DMS79 (cell line): ENCODE data around the gene DERA.
"Not testable (repeated sequence)": the region's sequence is repeated elsewhere in the genome, so short reads cannot be mapped to it uniquely, and the experiment has no call there.

Source experiments
- DNase-seq: peaks from one replicate; lab custom pipeline; 2025; lab: John Stamatoyannopoulos, UW

The DERA gene

GRCh38 chr12:15910864-15911721 lies at the start of gene DERA:
DERA (plus strand) TSS chr12:15911332; CDS start chr12:15911384, 52 bp downstream.
- peak; percentile 55 for DNase-seq

DNA sequence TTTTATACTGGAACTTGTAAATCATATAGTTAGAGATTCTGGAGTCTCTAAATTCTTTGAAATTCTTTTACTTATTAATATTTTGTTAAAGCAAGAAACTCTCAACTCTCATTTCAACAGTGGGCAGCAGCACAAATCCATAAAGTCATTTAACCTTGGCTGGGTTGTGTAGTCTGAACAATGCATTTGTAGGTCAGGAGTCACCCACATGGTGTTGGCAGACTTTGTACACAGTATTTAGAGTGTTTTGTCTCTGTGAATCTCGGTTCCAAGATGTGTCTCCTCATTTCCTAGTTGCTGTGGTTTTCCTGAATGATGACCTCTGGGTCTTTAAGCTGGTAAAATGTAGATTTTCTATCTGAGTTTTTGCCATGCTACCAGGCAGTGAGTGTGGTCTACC lies 49.7 kb upstream of the DERA start:
- no peak for DNase-seq

DNA sequence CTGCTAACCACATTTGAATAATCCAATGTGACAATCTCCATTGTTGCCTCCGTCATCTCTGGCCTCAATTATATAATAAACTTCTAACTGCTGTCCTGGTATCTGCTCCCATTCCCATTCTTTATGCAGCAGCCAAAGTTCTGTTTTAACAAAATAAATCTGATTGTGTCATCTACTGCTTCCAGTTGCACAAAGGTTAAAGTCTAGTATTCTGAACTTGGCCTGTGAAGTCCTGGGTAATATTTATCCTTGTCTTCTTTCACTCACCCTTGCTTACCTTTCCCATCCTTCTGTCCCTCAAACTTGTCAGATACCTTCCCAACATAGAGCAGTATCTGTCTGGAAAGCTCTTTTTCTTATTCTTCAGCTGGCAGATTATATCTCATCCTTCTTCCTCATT lies 48.3 kb upstream of the DERA start:
- no peak for DNase-seq

DNA sequence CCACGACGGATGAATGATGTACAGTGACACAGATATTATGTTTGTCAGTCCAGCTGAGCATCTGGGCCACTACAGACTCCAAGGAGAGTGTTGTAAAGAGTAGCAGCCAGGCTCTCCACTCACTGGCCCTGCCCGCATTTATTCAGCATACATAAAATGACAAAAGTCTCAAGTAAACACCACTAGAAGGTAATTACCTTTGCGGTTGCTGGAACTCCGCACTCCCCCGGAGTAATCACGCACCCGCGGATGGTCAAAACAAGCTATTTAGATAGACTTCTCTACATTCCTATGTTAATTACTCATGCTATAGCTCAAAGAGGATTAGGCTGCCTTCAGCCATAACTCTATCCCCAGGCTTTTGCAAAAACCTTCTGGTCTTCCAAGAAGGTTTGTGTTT lies 47.8 kb upstream of the DERA start:
- DNase-seq, result no peak

DNA sequence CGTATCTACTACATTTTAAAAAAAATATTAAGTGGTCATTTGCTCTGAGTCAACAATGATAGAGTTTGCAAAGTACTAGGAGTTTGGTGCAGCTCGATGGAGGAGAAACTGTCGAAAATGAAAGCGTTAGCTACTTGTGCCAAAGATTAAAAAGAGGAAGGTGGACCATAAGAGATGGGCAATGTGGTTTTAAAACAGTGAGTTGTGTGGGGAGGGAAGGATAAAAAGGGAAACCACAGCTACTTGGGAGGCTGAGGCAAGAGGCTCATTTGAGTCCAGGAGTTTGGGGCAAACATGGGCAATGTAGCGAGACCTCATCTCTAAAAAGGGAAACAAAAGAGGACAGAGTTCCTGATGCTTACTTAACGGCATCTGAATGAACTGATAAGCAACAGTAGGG lies 47.1 kb upstream of the DERA start:
- DNase-seq, result no peak

GRCh38 chr12:15868186-15868585 lies 42.9 kb upstream of the DERA start:
- DNase-seq, result no peak

DNA sequence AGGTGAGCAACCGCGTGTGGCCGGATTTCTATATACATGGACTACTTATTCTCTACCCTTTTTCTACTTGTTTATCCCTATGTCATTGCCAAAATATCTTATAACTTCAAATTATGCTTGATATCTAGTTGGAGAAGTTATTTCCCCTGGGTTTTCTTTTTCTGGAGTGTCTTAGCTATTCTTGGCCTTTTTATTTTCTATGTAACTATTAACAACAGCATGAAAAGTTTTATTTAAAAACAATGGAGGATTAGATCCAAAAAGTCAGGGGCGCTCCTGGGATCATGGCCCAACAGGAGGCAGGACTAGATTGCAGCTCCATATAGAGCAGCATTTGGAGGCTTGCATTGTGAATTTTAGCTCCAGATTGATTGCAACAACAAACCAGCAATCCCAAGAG lies 37.6 kb upstream of the DERA start:
- DNase-seq, result no peak

GRCh38 chr12:15874556-15875145 lies 36.5 kb upstream of the DERA start:
- not testable (repeated sequence) for DNase-seq

DNA sequence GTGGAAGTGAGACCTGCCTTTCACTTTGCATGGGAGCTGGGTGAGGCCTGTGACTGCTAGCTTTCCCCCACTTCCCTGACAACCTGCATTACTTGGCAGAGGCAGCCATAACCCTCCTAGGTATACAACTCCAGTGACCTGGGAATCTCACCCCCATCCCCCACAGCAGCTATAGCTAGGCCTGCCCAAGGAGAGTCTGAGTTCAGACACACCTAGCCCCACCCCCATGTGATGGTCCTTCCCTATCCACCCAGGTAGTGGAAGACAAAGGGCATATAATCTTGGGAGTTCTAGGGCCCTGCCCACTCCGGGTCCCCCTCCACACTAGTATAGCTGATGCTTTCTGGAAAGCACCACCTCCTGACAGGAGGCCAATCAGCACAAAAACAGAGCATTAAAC lies 35.3 kb upstream of the DERA start:
- no peak for DNase-seq

DNA sequence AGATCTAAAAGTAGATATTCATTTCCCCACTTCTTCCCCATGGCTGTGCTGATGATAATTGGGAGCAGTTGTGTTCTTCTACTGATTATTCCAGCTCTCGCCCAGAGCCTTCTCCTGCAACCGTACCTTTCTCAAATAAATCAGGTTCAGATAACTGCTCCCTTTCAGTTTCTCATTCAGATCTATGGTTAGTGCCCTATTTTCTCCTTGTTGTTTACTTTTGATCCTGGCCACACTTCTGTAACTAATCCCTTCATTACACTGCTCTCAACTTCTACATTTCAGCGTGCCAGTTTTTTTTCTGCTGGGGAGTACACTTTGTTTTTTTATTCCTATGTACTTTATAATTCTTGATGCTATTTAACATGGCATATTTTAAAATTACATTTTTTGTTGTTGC lies 31.7 kb upstream of the DERA start:
- no peak for DNase-seq

DNA sequence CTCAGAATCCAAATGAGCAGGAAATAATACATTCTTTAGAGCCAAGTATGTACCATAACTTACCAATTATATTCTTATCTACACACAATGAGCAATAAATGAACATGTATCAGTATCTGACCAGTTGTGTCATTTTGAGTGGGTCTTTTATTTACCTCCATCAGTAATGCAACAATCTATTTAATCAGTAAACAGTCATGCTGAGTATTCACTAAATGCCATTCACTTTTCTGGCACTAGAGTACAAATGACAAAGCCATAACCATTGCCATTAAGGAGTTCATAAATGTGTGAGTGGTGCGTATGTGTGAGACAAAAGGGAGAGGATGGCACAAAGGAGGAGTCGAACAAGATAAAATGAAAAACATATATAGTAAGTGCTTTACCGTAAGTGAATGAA lies 30.4 kb upstream of the DERA start:
- peak; percentile 26 for DNase-seq

DNA sequence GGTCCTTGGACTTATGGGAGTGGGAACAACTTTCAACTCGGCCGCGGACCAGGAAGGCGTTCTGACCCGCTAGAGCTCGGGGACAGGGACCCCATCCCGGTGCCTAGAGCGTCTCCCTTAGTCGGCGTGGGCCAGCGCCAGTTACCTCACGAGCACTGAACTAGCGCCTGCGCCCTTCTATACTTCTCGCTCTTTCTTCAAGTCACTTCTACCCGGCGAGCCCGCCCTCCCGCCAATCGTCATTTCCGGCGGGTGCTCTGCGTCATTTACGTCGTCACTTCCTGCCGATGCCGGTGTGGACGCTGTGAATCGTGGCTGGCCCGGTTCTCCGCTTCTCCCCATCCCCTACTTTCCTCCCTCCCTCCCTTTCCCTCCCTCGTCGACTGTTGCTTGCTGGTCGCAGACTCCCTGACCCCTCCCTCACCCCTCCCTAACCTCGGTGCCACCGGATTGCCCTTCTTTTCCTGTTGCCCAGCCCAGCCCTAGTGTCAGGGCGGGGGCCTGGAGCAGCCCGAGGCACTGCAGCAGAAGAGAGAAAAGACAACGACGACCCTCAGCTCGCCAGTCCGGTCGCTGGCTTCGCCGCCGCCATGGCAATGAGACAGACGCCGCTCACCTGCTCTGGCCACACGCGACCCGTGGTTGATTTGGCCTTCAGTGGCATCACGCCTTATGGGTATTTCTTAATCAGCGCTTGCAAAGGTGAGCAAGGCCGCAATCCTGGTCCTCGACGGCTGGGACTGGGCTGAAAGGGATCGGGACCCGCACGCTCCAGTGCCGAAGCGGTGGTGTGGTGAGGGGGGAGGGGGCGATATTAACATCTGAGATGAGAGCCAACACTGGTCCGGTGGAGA lies 28.8 kb upstream of the DERA start, which contains the start of gene STRAP:
TSS of gene STRAP (plus strand) at position 270 of the 854 bp plus-strand sequence. CDS start at position 591, 321 bp downstream.
- DNase-seq, result peak; percentile 93

DNA sequence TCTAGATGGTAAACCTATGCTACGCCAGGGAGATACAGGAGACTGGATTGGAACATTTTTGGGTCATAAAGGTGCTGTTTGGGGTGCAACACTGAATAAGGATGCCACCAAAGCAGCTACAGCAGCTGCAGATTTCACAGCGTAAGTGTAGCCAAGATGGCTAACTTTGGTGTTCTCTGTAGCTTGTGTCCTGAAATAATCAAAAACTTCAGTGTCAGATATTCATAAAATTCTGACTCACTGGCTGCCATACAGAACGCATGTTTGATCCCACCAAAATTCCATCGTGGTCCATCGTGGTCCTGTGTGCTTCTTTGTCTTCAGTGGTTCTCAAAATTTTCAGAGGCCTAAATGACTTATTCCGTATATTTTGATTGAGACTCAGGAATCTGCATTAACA lies 27.6 kb upstream of the DERA start:
- DNase-seq, result no peak

DNA sequence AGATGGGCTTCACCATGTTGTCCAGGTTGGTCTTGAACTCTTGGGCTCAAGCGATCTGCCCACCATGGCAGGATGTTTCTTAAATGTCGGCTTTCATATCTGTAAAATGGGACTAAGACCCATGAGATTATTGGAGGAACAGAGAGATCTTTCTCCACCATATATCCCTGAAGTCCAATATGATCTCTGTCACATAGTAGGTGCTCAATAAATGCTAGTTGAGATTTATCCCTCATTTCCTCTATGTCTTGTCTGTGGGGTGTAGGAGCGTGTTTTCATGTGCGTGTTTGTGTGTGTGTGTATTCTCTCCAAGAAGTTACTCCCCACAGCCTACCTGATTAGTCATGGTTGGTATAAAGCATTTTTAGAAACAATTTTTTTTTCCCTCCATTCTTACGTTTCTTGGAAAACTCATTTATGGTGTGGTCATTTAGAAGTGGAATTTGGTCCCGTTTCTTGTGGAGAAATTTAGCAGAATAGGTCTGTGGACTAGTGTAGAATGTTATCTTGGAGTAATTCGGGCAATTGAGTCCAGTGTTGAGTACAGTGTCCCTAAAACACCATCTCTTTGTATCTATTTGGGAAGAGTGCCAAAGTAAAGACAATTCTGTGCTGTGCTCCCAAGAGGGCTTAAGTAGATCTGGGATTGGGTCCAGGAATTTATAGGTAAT lies 24.6 kb upstream of the DERA start:
- DNase-seq, result no peak

DNA sequence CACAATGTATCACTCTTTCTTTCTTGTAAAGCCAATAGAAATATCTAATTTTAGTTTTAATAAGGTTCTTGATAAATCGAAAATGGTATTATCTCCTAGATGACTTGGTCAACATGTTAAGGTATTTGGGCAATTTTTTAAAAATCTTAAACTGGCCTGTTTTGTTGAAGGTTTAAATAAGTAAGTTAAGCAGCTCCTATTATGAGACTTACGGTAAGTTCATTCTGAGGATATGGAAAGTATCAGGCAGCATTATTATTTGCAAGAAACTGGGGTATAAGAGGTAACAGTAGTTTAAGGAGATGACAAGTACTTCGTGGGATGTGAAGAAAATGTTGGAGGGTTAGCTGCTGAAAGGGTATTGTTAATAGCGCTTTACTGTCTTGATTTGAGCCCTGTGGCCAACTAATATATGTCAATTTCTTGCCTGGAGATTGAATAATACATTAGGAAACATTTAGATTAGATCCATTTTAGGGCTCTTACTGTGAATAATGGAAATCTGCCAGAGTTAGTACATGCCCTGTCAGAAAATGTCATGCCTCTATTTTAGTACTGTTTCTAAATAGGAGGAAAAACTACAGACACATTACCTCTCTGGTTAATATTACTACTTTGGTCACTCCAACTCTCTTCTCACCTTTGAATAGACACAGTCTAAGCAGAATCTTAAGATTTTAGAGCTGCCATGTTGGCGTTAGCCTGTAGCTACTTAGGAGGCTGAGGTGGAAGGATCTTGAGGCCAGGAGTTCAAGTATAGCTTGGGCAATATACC lies 23.9 kb upstream of the DERA start:
- no peak for DNase-seq

DNA sequence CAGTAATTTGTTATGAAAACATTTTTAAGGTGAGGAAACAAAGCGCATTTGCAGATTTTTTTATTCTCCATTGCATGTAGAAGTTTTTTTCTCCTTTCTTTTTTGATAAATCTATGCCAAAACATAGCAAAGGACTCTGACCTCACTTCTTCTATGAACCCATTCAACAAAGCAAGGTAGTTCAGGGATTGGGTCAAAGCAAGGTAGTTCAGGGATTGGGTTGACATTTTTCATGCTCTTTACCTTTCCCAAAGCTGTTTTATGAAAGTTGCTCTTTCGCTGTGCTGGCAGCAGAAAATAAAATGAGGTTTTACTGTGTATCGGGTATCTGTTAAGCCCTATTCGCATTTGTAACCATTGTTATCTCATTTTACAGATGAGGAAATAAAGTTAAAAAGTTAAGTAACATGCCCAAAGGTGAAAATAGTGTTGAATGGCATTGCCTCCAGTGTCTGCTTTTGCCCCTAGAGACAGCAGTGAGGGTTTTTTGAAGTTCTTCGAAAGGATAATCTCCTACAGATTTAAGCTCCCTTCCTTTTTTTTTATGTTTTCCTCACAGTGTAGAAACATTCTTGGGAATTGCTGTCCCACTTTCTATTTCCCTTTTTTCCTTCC lies 18.4 kb upstream of the DERA start:
- DNase-seq, result no peak

- DNase-seq, result no peak
These were observed 17.9 kb upstream of the DERA start for GRCh38 chr12:15893260-15893659.

DNA sequence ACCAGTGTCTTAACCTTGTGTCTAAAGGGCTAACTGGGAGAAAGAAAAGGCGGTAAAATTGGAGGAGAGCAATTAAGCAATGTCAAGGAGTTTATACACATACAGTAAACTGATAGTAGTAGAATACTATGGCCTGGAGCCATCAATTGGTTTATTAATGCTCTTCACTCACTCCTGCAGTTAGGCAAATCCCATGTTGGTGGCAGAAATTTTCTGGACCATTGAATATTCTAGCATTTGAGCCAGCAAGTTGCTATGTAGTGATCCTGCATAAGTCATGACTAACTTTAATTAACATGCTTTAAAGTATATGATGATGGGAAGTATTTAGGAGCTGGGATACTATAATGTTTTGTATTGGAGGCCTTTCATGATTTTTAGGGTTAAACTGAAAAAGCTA lies 14.3 kb upstream of the DERA start:
- DNase-seq, result no peak

DNA sequence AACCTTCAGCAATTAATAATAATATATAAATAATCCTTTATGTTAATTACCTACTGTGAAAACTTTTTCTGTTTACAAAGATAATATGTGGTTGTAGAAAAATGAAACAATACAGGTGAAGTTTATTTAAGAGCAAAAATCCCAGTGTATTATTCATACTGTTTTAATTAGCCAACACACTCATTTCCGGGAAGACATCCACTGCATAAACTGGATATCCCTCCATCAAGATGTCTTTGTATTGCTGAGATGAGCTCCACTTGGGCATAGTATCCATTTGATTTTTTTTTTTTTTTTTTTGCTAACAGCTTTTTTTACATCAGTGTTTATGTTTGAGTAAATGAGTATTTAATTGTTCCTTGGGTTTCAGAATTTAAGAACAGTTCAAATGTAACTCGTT lies 13.7 kb upstream of the DERA start:
- no peak for DNase-seq

DNA sequence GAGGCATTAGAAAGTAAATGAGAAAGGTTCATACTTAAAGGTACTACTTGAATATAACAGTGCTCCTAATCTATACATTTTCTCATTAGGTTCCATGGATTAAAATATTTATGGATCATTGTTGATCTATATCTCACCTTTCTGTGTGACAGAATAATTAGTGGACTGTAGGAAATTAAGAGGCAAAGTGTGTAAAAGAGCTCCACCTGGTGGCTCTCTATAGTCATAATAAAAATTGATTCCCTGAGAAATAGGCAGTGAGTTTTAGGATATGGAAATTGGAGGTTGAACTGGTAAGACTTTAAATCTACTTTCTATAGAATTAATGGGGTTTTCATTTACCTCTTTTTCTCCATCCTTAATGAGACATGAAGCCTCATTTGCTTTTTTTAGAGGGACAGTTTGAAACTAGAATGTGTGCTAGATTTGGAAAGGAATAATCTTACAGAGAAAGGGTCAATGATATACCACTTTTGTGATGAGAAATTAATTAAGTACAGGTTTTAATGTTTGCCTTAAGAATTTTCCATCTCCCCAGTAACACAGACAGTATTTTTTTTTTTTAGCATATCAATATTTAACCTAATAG lies 11.8 kb upstream of the DERA start:
- DNase-seq, result no peak
